Natural killer cell treated with Interleukin-12 subunit alpha and Interleukin-12 subunit beta and Interleukin-15 and Interleukin-18, amount 100 ng/mL, for 72 hours (primary cell): ENCODE data around the gene SDC4. TPM values are rescaled to one million over a fixed set of nuclear protein-coding genes. Genes with fewer than 3 reads are reported as not detected.

ENCODE experiments used
- ATAC-seq, 2 donors: fragments of 150-1000 bp; cut with Tn5 transposase in 1 of 2; sonication (Bioruptor Pico), chemical (Tn5 transposase) in 1 of 2; 2 replicates each; pipeline ENCODE4 v1.10.0; 2021
- DNase-seq: peaks from one replicate; pipeline ENCODE4 v3.0.0; 2022; ENCODE audit warnings: low spot score
- H3K27ac Mint-ChIP-seq, 2 donors: 1 replicate in 1 of 2; 2 replicates in 1 of 2; pipeline ENCODE4 v1.8.0; 2022; ENCODE audit warnings: mixed read lengths in 2 of 2, mild to moderate bottlenecking in 1 of 2, moderate library complexity in 1 of 2
- H3K27me3 Mint-ChIP-seq, 2 donors: 1 replicate in 1 of 2; 2 replicates in 1 of 2; pipeline ENCODE4 v1.8.0; 2022; ENCODE audit warnings: mixed read lengths in 2 of 2
- H3K36me3 Mint-ChIP-seq: one replicate; pipeline ENCODE4 v1.8.0; 2022; ENCODE audit warnings: mixed read lengths
- H3K4me1 Mint-ChIP-seq, 2 donors: 1 replicate in 1 of 2; 2 replicates in 1 of 2; pipeline ENCODE4 v1.8.0; 2022; ENCODE audit warnings: low read depth in 2 of 2, mixed read lengths in 2 of 2, mild to moderate bottlenecking in 1 of 2
- H3K4me3 Mint-ChIP-seq: one replicate; pipeline ENCODE4 v1.8.0; 2022; ENCODE audit warnings: mixed read lengths
- H3K9me3 Mint-ChIP-seq: 2 replicates; pipeline ENCODE4 v1.8.0; 2022; ENCODE audit warnings: mixed read lengths
- total RNA-seq, 2 donors: library from RNA; stranded (reverse); gene quantifications; one replicate each; pipeline ENCODE4 v1.2.3, GENCODE V29; 2022

Gene SDC4
- total RNA-seq, 2 donors from 2014 or later: 23.3 to 43.5 TPM

DNA sequence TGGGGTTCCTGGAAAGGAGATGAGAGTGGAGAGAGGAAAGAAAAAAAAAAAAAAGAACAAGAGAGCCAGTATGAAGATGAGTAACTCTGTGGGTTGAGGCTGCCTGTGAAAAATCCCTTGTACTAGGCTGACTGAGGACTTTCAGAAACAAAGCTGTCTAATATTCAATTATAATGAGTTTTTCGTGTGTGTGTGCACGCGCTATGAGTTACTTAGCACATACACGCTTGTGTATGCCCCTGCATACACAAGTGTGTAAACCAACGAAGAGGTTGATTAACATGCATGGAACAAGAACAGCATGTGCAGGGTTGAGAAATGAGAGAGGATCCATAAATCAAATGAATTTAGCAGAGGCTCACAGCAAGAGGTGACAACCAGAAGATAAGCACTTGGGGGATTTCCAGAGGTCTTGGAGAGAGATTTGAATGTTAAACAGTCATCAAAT is 46.4 kb downstream of the SDC4 start:
- H3K36me3 Mint-ChIP-seq: no peaks in the 10 kb centered on the region
- peak overlapping the region; percentile 74 for H3K4me3 Mint-ChIP-seq
- no peaks in the 10 kb centered on the region for H3K9me3 Mint-ChIP-seq
- peak overlapping the region in 1 of 2 donors; percentile 79 for H3K27ac Mint-ChIP-seq
- peaks cover 6 to 21% of the 10 kb centered on the region in 2 donors for H3K4me1 Mint-ChIP-seq
- no peak for DNase-seq
- peak in 1 of 2 donors; percentile 61 for ATAC-seq
- H3K27me3 Mint-ChIP-seq: peaks cover 17 to 31% of the 10 kb centered on the region in 2 donors

DNA sequence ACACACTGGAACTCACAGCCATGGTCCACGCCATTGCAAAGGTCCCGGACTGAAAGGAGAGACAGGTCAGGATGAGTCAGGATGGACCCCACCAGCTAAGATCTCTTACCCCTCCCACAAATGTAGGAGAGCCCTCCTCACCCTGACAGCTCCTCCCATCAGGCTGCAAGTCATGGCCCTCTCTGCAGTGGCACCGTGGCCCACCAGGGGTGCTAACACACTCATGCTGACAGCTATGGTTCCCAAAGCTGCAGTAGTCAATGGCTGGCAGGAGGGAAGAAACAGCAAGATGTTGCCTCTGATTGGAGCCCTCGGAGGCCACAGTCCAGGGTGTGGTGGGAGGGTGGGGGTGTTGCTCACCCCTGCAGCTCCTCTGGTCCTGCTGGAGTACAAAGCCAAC is 47.3 kb downstream of the SDC4 start:
- no peak for DNase-seq
- peaks cover 22 to 35% of the 10 kb centered on the region in 2 donors for H3K27me3 Mint-ChIP-seq
- H3K9me3 Mint-ChIP-seq: no peaks in the 10 kb centered on the region
- peak; percentile 63 to 67 for ATAC-seq
- H3K4me1 Mint-ChIP-seq: peaks cover 6 to 21% of the 10 kb centered on the region in 2 donors
- H3K36me3 Mint-ChIP-seq: no peaks in the 10 kb centered on the region
- H3K4me3 Mint-ChIP-seq: no peak overlapping the region
- no peak overlapping the region for H3K27ac Mint-ChIP-seq

DNA sequence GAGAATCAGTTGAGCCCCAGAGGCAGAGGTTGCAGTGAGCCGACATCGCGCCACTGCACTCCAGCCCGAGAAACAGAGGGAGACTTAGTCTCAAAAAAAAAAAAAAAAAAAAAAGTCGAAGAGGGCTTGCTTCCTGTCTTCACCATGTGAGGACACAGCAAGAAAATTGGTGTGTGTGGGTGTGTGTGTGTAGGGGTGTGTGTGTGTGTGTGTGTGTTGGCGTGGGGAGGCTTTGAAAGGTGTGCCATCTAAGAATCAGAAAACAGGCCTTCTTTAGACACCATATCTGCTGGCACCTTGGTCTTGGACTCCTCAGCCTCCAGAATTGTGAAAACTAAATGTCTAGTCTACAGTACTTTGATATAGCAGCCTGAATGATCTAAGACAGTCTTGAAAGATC is 48.4 kb downstream of the SDC4 start:
- no peak overlapping the region for H3K4me3 Mint-ChIP-seq
- peaks cover 14 to 35% of the 10 kb centered on the region in 2 donors for H3K27me3 Mint-ChIP-seq
- H3K4me1 Mint-ChIP-seq: peaks cover 6 to 21% of the 10 kb centered on the region in 2 donors
- ATAC-seq (no peak), DNase-seq (no peak)
- H3K27ac Mint-ChIP-seq: no peak overlapping the region
- no peaks in the 10 kb centered on the region for H3K36me3 Mint-ChIP-seq
- H3K9me3 Mint-ChIP-seq: no peaks in the 10 kb centered on the region

GRCh38 chr20:45297786-45298497 is 50.3 kb downstream of the SDC4 start:
- Mint-ChIP-seq H3K36me3 (no peaks in the 10 kb centered on the region), H3K27me3 (peaks cover 5 to 24% of the 10 kb centered on the region in 2 donors), H3K9me3 (no peaks in the 10 kb centered on the region), H3K4me1 (peaks cover 7 to 20% of the 10 kb centered on the region in 2 donors), H3K4me3 (no peak overlapping the region), H3K27ac (no peak overlapping the region)
- no peak for DNase-seq
- ATAC-seq: no peak

DNA sequence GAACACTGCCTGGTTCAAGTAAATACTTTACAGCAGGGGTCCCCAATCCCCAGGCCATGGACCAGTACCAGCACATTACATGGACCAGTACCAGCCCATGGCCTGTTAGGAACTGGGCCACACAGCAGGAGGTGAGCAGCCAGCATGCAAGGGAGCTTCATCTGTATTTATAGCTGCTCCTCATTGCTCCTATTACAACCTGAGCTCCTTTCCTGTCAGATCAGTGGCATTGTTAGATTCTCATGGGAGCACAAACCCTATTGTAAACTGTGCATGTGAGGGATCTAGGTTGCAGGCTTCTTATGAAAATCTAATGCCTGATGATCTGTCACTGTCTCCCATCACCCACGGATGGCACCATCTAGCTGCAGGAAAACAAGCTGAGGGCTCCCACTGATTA is 53.6 kb downstream of the SDC4 start:
- Mint-ChIP-seq H3K27ac (no peak overlapping the region), H3K36me3 (no peaks in the 10 kb centered on the region), H3K4me3 (no peak overlapping the region), H3K4me1 (peaks cover 4 to 12% of the 10 kb centered on the region in 2 donors), H3K9me3 (no peaks in the 10 kb centered on the region), H3K27me3 (peaks cover 11 to 25% of the 10 kb centered on the region in 2 donors)
- no peak for DNase-seq
- no peak for ATAC-seq

- Mint-ChIP-seq H3K27ac (no peak overlapping the region), H3K4me1 (peaks cover 4 to 12% of the 10 kb centered on the region in 2 donors)
- ATAC-seq: no peak
These were observed 54.2 kb downstream of the SDC4 start for GRCh38 chr20:45294003-45294368.

GRCh38 chr20:45293041-45294002 is 54.9 kb downstream of the SDC4 start:
- Mint-ChIP-seq H3K4me3 (peak overlapping the region; percentile 64), H3K27ac (no peak overlapping the region), H3K27me3 (peaks cover 23 to 29% of the 10 kb centered on the region in 2 donors), H3K36me3 (no peaks in the 10 kb centered on the region), H3K9me3 (no peaks in the 10 kb centered on the region), H3K4me1 (peaks cover 4 to 12% of the 10 kb centered on the region in 2 donors)
- DNase-seq (peak; percentile 88), ATAC-seq (peak; percentile 90 to 93)

More at GRCh38 chr20:45294003-45294368, 54.2 kb downstream of the SDC4 start:
- H3K27me3 Mint-ChIP-seq: peaks cover 16 to 23% of the 10 kb centered on the region in 2 donors
- no peak for DNase-seq
- H3K4me3 Mint-ChIP-seq: peak overlapping the region; percentile 64
- no peaks in the 10 kb centered on the region for H3K9me3 Mint-ChIP-seq
- no peaks in the 10 kb centered on the region for H3K36me3 Mint-ChIP-seq

- Mint-ChIP-seq H3K27me3 (peaks cover 29 to 32% of the 10 kb centered on the region in 2 donors), H3K4me3 (peak overlapping the region; percentile 64)
- DNase-seq: no peak
These were observed 55.9 kb downstream of the SDC4 start for GRCh38 chr20:45292343-45292742.

GRCh38 chr20:45291526-45291925 is 56.7 kb downstream of the SDC4 start:
- Mint-ChIP-seq H3K4me3 (no peak overlapping the region), H3K27me3 (peaks cover 32 to 36% of the 10 kb centered on the region in 2 donors), H3K4me1 (peaks cover 4 to 12% of the 10 kb centered on the region in 2 donors), H3K36me3 (no peaks in the 10 kb centered on the region), H3K27ac (no peak overlapping the region), H3K9me3 (no peaks in the 10 kb centered on the region)
- DNase-seq (no peak), ATAC-seq (no peak)

More at GRCh38 chr20:45292343-45292742, 55.9 kb downstream of the SDC4 start:
- no peak overlapping the region for H3K27ac Mint-ChIP-seq
- no peak for ATAC-seq
- H3K36me3 Mint-ChIP-seq: no peaks in the 10 kb centered on the region
- H3K4me1 Mint-ChIP-seq: peaks cover 4 to 12% of the 10 kb centered on the region in 2 donors
- no peaks in the 10 kb centered on the region for H3K9me3 Mint-ChIP-seq

DNA sequence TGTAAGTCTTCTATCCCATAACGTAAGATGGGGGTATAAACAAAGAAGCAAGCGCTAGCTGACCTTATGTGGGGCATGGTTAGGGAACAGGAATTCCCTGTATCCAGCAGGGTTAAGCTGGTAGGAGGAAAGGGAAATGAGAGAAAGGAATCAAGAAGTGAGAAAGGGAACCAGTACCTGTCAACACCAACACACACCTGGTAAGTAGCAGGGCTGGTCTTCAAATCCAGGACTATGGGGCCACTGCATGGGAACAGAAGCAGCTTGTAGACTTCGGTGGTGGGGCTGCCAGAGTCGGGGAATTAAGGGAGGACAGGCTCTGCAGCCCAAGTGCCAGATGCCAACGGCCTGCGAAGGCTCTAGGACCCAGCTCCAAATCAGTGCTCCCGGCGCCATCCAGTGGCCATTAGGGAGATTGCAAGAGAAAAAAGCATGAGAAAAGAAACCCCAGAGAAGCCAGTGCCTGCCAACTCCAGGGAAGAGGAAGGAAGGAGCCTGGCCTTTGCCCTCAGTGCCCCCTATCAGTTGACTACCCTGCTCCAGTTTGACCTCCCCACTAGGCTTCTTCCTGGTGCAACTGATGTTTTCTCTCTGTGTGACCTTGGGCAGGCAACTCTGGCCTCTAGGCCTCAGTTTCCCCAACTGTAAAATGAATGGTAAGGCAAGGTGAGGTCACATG is 57.4 kb downstream of the SDC4 start:
- Mint-ChIP-seq H3K9me3 (no peaks in the 10 kb centered on the region), H3K36me3 (no peaks in the 10 kb centered on the region), H3K4me1 (peaks cover 4 to 12% of the 10 kb centered on the region in 2 donors), H3K27me3 (peaks cover 27 to 32% of the 10 kb centered on the region in 2 donors), H3K4me3 (no peak overlapping the region), H3K27ac (no peak overlapping the region)
- DNase-seq (peak; percentile 64), ATAC-seq (peak in 1 of 2 donors; percentile 43)

DNA sequence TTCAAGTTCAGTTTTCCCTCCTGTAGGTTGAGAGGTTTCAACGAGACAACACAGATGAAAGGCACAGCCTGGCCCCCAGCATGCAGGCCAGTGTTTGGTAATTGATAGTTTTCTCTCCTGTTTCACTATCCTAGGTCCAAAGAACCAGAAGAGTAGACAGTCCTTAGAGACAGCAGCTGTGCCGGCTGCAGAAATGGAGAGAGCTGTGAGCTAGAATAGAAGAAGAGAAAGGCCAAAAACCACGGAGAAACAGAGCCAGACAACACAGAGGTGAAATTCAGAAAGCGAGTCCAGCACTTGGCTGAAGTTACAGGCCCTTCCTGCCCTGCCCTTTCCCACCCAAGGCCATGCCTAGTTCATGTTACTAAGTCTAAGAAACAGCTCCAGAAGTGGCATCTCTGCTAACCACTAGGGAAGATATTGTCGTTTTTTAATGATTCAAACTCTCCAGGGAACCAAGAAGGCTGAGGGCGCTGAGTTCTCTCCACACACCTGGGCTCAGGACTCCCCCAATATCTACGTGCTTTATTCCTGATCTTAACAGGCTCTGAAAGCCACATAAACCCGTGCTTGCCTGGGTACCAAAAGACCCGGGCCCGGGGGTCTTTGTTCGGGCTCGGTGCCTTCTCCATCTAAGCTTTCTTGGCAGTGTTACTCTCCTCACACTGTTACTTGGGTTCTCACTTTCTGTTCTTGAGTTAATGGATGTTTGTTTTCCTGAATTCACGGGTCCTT is 58.1 kb downstream of the SDC4 start:
- no peak overlapping the region for H3K4me3 Mint-ChIP-seq
- no peaks in the 10 kb centered on the region for H3K9me3 Mint-ChIP-seq
- H3K36me3 Mint-ChIP-seq: no peaks in the 10 kb centered on the region
- DNase-seq (no peak), ATAC-seq (no peak)
- peaks cover 4 to 12% of the 10 kb centered on the region in 2 donors for H3K4me1 Mint-ChIP-seq
- H3K27ac Mint-ChIP-seq: no peak overlapping the region
- H3K27me3 Mint-ChIP-seq: peaks cover 27 to 32% of the 10 kb centered on the region in 2 donors

- H3K36me3 Mint-ChIP-seq: no peaks in the 10 kb centered on the region
- peaks cover 3 to 8% of the 10 kb centered on the region in 2 donors for H3K4me1 Mint-ChIP-seq
- DNase-seq: no peak
- H3K9me3 Mint-ChIP-seq: no peaks in the 10 kb centered on the region
- no peak overlapping the region for H3K4me3 Mint-ChIP-seq
- H3K27me3 Mint-ChIP-seq: peaks cover 28 to 36% of the 10 kb centered on the region in 2 donors
- no peak for ATAC-seq
- H3K27ac Mint-ChIP-seq: no peak overlapping the region
These were observed 59.4 kb downstream of the SDC4 start for GRCh38 chr20:45288860-45289259.

GRCh38 chr20:45288376-45288775 is 59.8 kb downstream of the SDC4 start:
- DNase-seq (no peak), ATAC-seq (no peak)
- peaks cover 0 to 6% of the 10 kb centered on the region in 2 donors for H3K4me1 Mint-ChIP-seq
- H3K27ac Mint-ChIP-seq: no peak overlapping the region
- H3K27me3 Mint-ChIP-seq: peaks cover 28 to 39% of the 10 kb centered on the region in 2 donors
- no peaks in the 10 kb centered on the region for H3K9me3 Mint-ChIP-seq
- no peak overlapping the region for H3K4me3 Mint-ChIP-seq
- no peaks in the 10 kb centered on the region for H3K36me3 Mint-ChIP-seq
